NCI-H146 (cell line): ENCODE results near the gene KRTAP9-3.
"Not testable (repeated sequence)": the region's sequence is repeated elsewhere in the genome, so short reads cannot be mapped to it uniquely, and the experiment has no call there.

ENCODE experiments used
- DNase-seq: peaks from one replicate; lab custom pipeline; 2025; lab: John Stamatoyannopoulos, UW

KRTAP9-3 gene, protein sequence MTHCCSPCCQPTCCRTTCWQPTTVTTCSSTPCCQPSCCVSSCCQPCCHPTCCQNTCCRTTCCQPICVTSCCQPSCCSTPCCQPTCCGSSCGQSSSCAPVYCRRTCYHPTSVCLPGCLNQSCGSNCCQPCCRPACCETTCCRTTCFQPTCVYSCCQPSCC

GRCh38 chr17:41232399-41233105 is at the start of gene KRTAP9-3:
KRTAP9-3 (plus strand) TSS chr17:41232449; CDS start chr17:41232502, 53 bp downstream.
- DNase-seq: not testable (repeated sequence)

DNA sequence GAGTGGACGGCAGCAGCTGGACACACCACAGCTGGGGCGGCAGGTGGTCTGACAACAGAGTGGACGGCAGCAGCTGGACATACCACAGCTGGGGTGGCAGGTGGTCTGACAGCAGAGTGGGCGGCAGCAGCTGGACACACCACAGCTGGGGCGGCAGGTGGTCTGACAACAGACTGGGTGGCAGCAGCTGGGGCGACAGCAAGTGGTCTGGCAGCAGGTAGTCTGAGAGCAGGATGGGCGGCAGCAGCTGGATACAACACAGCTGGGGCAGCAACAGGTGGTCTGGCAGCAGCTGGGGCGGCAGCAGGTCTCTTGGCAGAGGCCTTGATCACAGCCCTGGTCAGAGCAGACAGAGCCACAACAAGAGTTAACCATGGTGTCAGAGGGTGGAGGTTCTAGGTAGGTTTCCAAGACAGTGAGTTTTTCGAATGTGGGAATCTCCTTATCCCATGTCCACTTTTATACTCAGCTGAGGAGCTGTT is 47.7 kb upstream of the KRTAP9-3 start, which contains the start of gene KRTAP4-1:
KRTAP4-1 (minus strand) TSS at position 432 of the 482 bp plus-strand sequence; CDS start at position 375, 57 bp downstream.
- no peak for DNase-seq

DNA sequence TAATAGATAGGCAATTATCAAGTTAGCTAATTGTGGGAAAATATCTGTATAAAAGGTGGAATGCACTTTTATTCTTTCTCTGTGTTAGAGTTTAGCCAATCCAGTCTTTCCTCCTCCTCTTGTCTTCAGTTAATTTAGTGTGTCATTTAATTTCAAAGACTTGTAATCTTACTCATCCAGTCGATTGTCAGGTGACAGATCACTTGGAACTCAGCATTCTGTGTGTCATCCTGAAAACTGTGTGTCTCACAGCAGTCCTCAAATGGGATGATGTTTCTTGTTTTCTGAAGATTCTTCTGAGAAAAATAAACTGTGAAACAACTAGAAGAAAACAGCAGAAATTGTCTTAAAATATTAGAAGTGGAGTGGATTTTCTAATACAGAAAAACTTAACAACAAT is 47.2 kb upstream of the KRTAP9-3 start:
- no peak for DNase-seq

DNA sequence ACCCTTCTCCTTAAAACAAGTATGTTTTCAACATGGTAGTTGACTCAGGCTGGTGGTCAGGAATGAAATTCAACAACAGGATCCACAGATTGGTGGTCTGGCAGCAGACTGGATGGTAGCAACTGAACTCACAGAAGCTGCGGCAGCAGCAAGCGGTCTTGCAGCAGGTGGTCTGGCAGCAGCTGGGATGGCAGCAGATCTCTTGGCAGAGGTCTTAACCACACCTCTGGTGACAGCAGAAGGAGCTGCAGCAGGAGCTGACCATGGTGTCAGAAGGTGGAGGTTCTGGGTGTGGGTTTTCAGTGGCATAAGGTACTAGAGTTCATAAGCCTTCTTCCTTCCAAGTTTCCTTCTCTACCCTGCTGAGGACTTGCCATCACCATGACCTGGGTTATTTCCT is 45.4 kb upstream of the KRTAP9-3 start:
- DNase-seq: no peak

DNA sequence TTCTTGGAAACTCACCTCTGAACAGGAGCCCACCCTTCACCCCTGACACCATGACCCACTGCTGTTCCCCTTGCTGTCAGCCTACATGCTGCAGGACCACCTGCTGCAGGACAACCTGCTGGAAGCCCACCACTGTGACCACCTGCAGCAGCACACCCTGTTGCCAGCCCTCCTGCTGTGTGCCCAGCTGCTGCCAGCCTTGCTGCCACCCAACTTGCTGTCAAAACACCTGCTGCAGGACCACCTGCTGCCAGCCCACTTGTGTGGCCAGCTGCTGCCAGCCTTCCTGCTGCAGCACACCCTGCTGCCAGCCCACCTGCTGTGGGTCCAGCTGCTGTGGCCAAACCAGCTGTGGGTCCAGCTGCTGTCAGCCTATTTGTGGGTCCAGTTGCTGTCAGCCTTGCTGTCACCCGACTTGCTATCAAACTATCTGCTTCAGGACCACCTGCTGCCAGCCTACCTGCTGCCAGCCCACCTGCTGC is 42.4 kb upstream of the KRTAP9-3 start, which contains the start of gene KRTAP9-1:
KRTAP9-1 (plus strand) TSS at position 51 of the 482 bp plus-strand sequence; CDS start at position 51, 0 bp downstream.
- DNase-seq: not testable (repeated sequence)

GRCh38 chr17:41190328-41190727 is 41.9 kb upstream of the KRTAP9-3 start:
- DNase-seq: no peak

DNA sequence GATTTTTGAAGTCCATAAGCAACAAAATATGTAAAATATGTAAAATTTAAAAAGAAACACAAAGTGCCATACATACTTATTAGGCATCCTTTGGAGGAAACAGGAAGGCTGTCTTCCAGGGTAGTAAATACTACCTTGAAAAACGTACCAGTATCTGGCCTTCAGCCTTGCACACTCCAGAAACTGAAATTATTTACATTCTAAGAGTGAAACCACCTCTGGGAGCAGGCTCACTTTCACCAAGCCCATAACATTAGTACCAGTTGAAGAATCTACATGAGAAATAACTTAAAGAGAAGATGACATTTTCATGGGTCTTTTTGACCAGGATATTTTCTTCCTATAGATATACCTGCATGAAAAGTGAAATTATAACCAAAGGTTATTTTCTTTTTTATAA is 36.2 kb upstream of the KRTAP9-3 start:
- no peak for DNase-seq

DNA sequence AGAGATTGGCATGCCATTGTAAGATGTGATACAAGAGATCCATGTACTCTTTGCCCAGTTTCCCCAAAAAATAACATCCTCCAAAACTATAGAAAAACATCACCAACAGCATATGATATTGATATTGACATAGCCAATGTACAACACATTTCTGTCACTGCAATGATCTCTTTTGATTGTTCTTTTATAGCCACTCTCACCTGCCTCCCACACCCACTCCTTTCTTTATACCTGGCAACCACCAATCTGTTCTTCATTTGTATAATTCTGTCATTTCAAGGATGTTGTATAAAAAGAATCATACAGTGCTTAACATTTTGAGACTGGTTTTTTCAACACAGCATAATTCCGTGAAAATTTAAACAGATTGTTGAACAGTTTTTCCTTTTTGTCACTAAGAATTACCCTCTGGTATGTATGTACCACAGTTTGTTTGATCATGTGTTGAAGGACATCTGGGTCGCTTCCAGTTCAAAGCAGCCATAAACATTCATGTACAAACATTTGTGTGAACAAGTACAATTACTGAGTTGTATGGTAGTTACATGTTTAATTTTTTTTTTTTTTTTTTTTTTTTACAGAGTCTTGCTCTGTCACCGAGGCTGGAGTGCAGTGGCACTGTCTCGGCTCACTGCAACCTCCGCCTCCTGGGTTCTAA is 32.7 kb upstream of the KRTAP9-3 start:
- no peak for DNase-seq

DNA sequence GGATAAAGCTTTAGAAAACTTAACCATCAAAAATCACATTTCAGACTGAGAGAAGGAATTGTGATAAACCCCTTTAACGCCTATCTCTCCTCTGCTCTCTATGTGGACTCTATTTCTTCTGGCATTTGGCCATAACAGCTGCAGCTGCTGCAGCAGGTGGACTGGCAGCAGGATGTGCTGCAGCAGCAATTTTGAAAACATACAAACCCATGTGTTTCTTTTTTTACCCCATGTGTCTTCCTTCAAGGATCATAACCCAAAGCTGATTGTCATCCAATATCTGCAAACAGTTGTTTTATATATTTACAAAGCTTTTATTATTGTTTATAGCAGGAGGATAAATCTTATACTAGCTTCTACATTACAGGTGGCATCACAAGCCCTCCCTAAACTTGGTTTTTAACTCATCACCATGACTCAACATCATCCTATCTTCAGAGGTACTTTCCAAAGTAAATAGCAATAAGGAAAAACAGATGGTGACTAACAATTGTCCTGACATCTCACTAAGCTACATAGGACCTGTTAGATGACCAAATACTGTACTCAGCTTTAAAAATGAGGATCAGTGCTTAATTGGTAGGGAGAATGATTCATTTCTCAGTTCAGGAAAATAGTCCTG is 20.3 kb upstream of the KRTAP9-3 start:
- no peak for DNase-seq

DNA sequence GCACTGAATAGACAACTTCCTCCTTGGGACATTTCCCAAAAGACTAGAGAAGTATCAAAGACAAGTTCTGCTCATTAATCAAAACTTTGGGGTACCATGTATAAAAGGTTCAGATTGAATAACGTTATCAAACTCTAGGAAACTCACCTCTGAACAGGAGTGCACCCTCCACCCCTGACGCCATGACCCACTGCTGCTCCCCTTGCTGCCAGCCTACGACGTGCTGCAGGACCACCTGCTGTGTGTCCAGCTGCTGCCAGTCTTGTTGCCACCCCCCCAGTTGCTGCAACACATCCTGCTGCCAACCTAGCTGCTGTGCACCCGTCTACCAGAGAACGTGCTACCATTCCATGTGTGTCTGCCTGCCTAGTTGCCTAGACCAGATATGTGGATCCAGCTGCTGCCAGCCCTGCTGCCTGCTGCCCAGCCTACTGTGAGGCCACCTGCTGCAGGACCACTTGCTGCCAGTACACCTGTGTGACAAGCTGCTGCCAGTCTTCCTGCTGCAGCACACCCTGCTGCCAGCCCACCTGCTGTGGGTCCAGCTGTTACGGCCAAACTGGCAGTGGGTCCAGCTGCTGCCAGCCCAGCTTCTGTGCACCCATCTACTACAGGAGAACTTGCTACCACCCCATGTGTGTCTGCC is 19.6 kb upstream of the KRTAP9-3 start:
- peak; percentile 1 for DNase-seq

- no peak for DNase-seq
These were observed 16.6 kb upstream of the KRTAP9-3 start for GRCh38 chr17:41215681-41216080.

- DNase-seq: no peak
These were observed 8.4 kb upstream of the KRTAP9-3 start for GRCh38 chr17:41223821-41224220.

DNA sequence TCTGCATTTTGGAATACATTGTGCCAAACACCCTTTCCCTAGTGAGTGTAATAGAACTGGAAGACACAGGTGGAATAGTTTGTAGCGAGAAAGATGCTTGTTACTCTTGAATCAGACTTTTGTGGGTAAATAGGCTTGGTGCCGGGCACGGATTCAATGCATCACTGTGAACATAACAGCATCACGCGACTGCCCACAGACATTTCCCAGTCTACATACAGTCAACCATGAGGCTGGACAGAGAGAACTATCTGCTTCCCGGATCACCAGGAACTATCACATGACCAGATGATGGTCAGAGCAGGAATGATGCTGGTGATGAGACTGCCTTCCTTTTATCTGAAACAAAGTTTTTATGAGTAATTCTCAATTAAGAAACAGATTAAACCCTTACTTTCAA is 6.2 kb upstream of the KRTAP9-3 start:
- DNase-seq: no peak

- not testable (repeated sequence) for DNase-seq
These were observed 5.6 kb upstream of the KRTAP9-3 start, which contains the start of gene KRTAP9-2 for GRCh38 chr17:41226598-41227095. KRTAP9-2 (plus strand) TSS chr17:41226648; CDS start chr17:41226655, 7 bp downstream.

DNA sequence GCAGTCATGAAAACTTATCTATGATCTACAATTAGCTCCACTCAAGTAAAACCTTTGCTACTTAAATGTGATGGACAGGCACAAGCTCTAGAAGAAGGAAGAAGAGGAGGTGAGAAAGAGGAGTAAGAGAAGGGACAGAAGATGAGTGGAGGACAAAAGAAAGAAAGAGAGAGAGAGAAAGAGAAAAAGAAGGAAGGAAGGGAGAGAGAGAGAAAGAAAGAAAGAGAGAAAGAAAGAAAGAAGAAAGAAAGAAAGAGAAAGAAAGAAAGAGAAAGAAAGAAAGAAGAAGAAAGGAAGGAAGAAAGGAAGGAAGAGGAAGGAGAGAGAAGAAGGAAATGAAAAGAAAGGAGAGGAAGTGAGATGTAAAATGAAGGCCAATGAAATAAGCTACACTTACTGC is 2.2 kb upstream of the KRTAP9-3 start:
- no peak for DNase-seq

DNA sequence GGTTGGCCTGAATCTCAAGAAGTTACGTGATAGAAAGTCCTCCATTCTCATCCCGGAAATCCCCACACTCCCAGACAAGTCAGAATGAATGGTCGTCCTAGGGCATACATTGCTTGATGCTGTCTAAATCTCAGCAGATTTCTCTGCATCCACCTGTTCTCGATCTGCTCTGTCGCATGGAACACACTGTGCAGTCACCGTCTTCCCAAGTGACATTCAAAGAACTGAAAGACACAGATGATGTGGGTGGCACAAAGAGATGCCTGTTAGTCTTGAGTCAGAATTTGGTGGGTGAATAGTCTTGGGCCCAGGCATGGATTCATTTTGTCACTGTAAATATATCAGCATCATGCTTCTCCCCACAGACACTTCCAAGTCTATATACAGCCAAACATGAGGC is 518 bp upstream of the KRTAP9-3 start:
- DNase-seq: no peak

DNA sequence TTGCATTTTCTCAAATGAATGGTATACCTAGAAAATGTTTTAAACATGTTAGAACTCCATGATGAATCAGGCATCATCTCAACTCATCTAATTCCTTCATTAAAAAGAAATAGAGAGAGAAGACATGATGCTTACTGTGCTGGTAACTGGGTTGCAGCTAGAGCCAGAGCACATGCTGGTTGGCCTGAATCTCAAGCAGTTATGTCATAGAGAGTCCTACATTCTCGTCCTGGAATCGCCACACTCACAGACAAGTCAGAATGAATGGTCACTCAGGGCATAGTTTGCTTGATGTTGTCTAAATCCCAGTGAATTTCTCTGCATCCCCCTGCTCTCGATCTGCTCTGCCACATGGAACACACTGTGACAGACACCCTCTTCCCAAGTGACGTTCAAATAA is 4.9 kb downstream of the KRTAP9-3 start:
- DNase-seq: not testable (repeated sequence)

- not testable (repeated sequence) for DNase-seq
These were observed 5.7 kb downstream of the KRTAP9-3 start, which contains the start of gene KRTAP9-8 for GRCh38 chr17:41237949-41238437. KRTAP9-8 (plus strand) TSS chr17:41237999; CDS start chr17:41238052, 53 bp downstream.

GRCh38 chr17:41246995-41247787 is 14.9 kb downstream of the KRTAP9-3 start:
- DNase-seq: not testable (repeated sequence)

- not testable (repeated sequence) for DNase-seq
These were observed 17.5 kb downstream of the KRTAP9-3 start, which contains the start of gene KRTAP9-4 for GRCh38 chr17:41249637-41250240. KRTAP9-4 (plus strand) TSS chr17:41249687; CDS start chr17:41249721, 34 bp downstream.
